HEK293 (cell line): ENCODE data around the gene CPT1A.

Experiments
- GLIS2 ChIP-seq: fragments of 450-650 bp; formaldehyde crosslinking; IDR thresholded peaks from 2 replicates; pipeline ENCODE4 v1.5.1; 2016; ENCODE audit warnings: missing biosample characterization, missing genetic modification characterization
- HOXA7 ChIP-seq: sonication (generic); formaldehyde crosslinking; IDR thresholded peaks from 2 replicates; pipeline ENCODE4 v1.8.1; 2022; ENCODE audit warnings: missing genetic modification reagents, borderline replicate concordance
- KLF1 ChIP-seq: fragments of 450-650 bp; formaldehyde crosslinking; IDR thresholded peaks from 2 replicates; pipeline ENCODE4 v1.5.1; 2016; ENCODE audit warnings: missing biosample characterization, missing genetic modification characterization
- KLF16 ChIP-seq: fragments of 450-650 bp; formaldehyde crosslinking; IDR thresholded peaks from 2 replicates; pipeline ENCODE4 v1.5.1; 2017; ENCODE audit warnings: missing biosample characterization, missing genetic modification characterization
- KLF9 ChIP-seq: fragments of 450-650 bp; formaldehyde crosslinking; IDR thresholded peaks from 2 replicates; pipeline ENCODE4 v1.5.1; 2016; ENCODE audit warnings: missing biosample characterization, missing genetic modification characterization, low read depth
- PBX3 ChIP-seq: sonication (generic); formaldehyde crosslinking; IDR thresholded peaks from 2 replicates; pipeline ENCODE4 v1.8.1; 2022; ENCODE audit warnings: mild to moderate bottlenecking, moderate library complexity, missing genetic modification reagents
- PRDM10 ChIP-seq: fragments of 450-650 bp; formaldehyde crosslinking; IDR thresholded peaks from 2 replicates; pipeline ENCODE4 v1.5.1; 2016; ENCODE audit warnings: missing biosample characterization, missing genetic modification characterization
- PRDM2 ChIP-seq: fragments of 450-650 bp; formaldehyde crosslinking; IDR thresholded peaks from 2 replicates; pipeline ENCODE4 v1.5.1; 2016; ENCODE audit warnings: missing biosample characterization, missing genetic modification characterization, borderline replicate concordance
- SP2 ChIP-seq: fragments of 450-650 bp; formaldehyde crosslinking; IDR thresholded peaks from 2 replicates; pipeline ENCODE4 v1.5.1; 2016; ENCODE audit warnings: missing biosample characterization, missing genetic modification characterization
- ZFP41 ChIP-seq: fragments of 450-650 bp; formaldehyde crosslinking; IDR thresholded peaks from 2 replicates; pipeline ENCODE4 v1.5.1; 2016; ENCODE audit warnings: missing biosample characterization, missing genetic modification characterization, borderline replicate concordance
- ZNF19 ChIP-seq: fragments of 450-650 bp; formaldehyde crosslinking; IDR thresholded peaks from 2 replicates; pipeline ENCODE4; 2016; ENCODE audit warnings: missing biosample characterization, missing genetic modification characterization, low read depth
- ZNF488 ChIP-seq: fragments of 450-650 bp; formaldehyde crosslinking; IDR thresholded peaks from 2 replicates; pipeline ENCODE4 v1.5.1; 2016; ENCODE audit warnings: missing biosample characterization, missing genetic modification characterization
- ZNF76 ChIP-seq: fragments of 450-650 bp; formaldehyde crosslinking; IDR thresholded peaks from 2 replicates; pipeline ENCODE4; 2016; ENCODE audit warnings: low read depth, missing biosample characterization, missing genetic modification characterization, borderline replicate concordance
- TF ChIP-seq, protein P1 (sequence below): fragments of 450-650 bp; formaldehyde crosslinking; IDR thresholded peaks from 2 replicates; pipeline ENCODE4 v1.5.1; 2016; ENCODE audit warnings: missing biosample characterization, missing genetic modification characterization

GRCh38 chr11:68878022-68878421 is 36.3 kb upstream of the CPT1A start:
- TF ChIP-seq ZFP41 (tag by site-specific recombination) (no peak), ZNF76 (tag by site-specific recombination) (no peak), KLF9 (tag by site-specific recombination) (no peak), PBX3 (CRISPR knock-in tag) (no peak), PRDM2 (tag by site-specific recombination) (no peak), ZNF488 (tag by site-specific recombination) (no peak), KLF16 (no peak), SP2 (tag by site-specific recombination) (no peak), KLF1 (tag by site-specific recombination) (no peak), PRDM10 (no peak), ZNF19 (tag by site-specific recombination) (no peak), GLIS2 (tag by site-specific recombination) (no peak), HOXA7 (CRISPR knock-in tag) (no peak)
- TF ChIP-seq, protein P1, sequence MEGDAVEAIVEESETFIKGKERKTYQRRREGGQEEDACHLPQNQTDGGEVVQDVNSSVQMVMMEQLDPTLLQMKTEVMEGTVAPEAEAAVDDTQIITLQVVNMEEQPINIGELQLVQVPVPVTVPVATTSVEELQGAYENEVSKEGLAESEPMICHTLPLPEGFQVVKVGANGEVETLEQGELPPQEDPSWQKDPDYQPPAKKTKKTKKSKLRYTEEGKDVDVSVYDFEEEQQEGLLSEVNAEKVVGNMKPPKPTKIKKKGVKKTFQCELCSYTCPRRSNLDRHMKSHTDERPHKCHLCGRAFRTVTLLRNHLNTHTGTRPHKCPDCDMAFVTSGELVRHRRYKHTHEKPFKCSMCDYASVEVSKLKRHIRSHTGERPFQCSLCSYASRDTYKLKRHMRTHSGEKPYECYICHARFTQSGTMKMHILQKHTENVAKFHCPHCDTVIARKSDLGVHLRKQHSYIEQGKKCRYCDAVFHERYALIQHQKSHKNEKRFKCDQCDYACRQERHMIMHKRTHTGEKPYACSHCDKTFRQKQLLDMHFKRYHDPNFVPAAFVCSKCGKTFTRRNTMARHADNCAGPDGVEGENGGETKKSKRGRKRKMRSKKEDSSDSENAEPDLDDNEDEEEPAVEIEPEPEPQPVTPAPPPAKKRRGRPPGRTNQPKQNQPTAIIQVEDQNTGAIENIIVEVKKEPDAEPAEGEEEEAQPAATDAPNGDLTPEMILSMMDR = no peak
